ENCODE data around the gene HIBCH. TPM values are rescaled to one million over a fixed set of nuclear protein-coding genes. Genes with fewer than 3 reads are reported as not detected.

Gene HIBCH
- total RNA-seq, 1 experiment from 2014 or later = 21.7 TPM

DNA sequence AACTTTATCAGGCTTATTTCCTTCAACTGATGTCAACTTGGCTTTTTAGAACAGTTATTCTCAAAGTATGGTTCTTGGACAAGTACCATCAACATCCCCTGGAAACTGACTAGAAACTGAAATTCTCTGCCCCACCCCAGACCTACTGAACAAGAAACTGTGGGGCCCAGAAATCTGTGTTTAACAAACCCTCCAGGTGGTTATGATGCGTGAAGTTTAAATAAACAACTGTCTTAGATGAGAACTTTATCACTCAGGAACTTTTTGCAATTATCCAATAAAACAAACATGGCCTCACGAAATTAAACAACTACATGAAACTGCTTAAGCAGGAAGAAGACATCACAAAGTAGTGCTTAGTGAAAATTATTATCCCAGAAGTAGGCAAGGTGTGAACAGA is 4.4 kb downstream of the HIBCH start:
- in situ Hi-C loops (cut with HindIII; ENCODE audit: low pct_unique_long_range_greater_than_20kb, low sequenced_read_pairs) = no loop called here
- peaks cover 18% of the 10 kb centered on the region for H3K4me1 ChIP-seq (ENCODE audit: control insufficient read depth, insufficient read depth, low read length)
- BruUV-seq (replicated peaks) = no TSS peak
- no peak for DNase-seq (ENCODE audit: low read depth, low spot score)
- no peaks in the 10 kb centered on the region for H3K36me3 ChIP-seq (ENCODE audit: control insufficient read depth, insufficient read depth, low read length)
- ChIA-PET POLR2A (no interaction called here), CTCF (no interaction called here)
- H3K4me3 ChIP-seq (ENCODE audit: low read depth in 2 of 2, low read length in 2 of 2) = no peak overlapping the region
- TF ChIP-seq CTCF (IDR thresholded peaks at IDR 0.05) (no peak), SIN3A (IDR thresholded peaks at IDR 0.05; ENCODE audit: borderline replicate concordance, insufficient read depth, low read depth, low read length) (no peak), REST (IDR thresholded peaks at IDR 0.05; ENCODE audit: insufficient read depth in 1 of 2, low read depth in 2 of 2, low read length in 1 of 2) (no peak), POLR2AphosphoS5 (IDR thresholded peaks at IDR 0.05; ENCODE audit: low read depth, low read length) (no peak), TCF7L2 (IDR thresholded peaks at IDR 0.05; ENCODE audit: low read depth, low read length) (no peak)
- H3K27ac ChIP-seq (ENCODE audit: low read length) = no peak overlapping the region
- intact Hi-C loops (cut with micrococcal nuclease; ENCODE audit: unreplicated experiment) = no loop called here
- H3K27me3 ChIP-seq (ENCODE audit: control insufficient read depth, insufficient read depth, low read length) = no peaks in the 10 kb centered on the region
- no peaks in the 10 kb centered on the region for H3K9me3 ChIP-seq (ENCODE audit: control insufficient read depth, insufficient read depth, low read depth, low read length)
- no peak for ATAC-seq

DNA sequence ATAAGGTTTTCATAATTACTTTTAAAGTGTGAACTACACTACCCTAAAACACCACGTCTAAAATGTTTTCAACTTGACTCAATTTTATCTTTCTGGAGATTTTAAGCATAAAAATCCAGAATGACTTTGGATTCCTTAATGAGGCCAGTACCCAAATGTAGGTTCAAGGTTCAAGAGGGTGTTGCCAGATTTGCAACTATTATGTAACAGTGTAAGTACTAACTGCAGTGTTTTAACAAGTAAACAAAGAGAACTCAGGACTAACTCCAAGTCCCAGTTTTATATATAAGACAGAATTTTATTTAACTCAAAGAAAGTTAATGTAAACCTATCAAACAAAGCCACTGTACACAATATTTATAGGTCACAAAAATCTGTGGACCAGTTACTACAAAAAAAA is 5.7 kb downstream of the HIBCH start:
- CTCF ChIA-PET = no interaction called here

More for the DNA sequence above, 5.7 kb downstream of the HIBCH start:
- in situ Hi-C loops (cut with HindIII; ENCODE audit: low pct_unique_long_range_greater_than_20kb, low sequenced_read_pairs) = no loop called here
- no peak for ATAC-seq
- Histone ChIP-seq H3K9me3 (ENCODE audit: control insufficient read depth, insufficient read depth, low read depth, low read length) (no peaks in the 10 kb centered on the region), H3K4me3 (ENCODE audit: low read depth in 2 of 2, low read length in 2 of 2) (no peak overlapping the region), H3K27me3 (ENCODE audit: control insufficient read depth, insufficient read depth, low read length) (no peaks in the 10 kb centered on the region), H3K4me1 (ENCODE audit: control insufficient read depth, insufficient read depth, low read length) (peaks cover 16% of the 10 kb centered on the region), H3K27ac (ENCODE audit: low read length) (no peak overlapping the region), H3K36me3 (ENCODE audit: control insufficient read depth, insufficient read depth, low read length) (no peaks in the 10 kb centered on the region; the same call in 1 of the 2 replicates)
- intact Hi-C loops (cut with micrococcal nuclease; ENCODE audit: unreplicated experiment) = loop anchor here (1.0 kb wide), 1 partner anchor 225 kb away; no protein-coding TSS in a partner anchor
- POLR2A ChIA-PET = no interaction called here
- TF ChIP-seq POLR2AphosphoS5 (IDR thresholded peaks at IDR 0.05; ENCODE audit: low read depth, low read length) (no peak), CTCF (IDR thresholded peaks at IDR 0.05) (no peak), REST (IDR thresholded peaks at IDR 0.05; ENCODE audit: insufficient read depth in 1 of 2, low read depth in 2 of 2, low read length in 1 of 2) (no peak), SIN3A (IDR thresholded peaks at IDR 0.05; ENCODE audit: borderline replicate concordance, insufficient read depth, low read depth, low read length) (no peak), TCF7L2 (IDR thresholded peaks at IDR 0.05; ENCODE audit: low read depth, low read length) (no peak)
- DNase-seq (ENCODE audit: low read depth, low spot score) = no peak
- no TSS peak for BruUV-seq (replicated peaks)
